Measurements from ENCODE around the gene AZGP1.

DNA sequence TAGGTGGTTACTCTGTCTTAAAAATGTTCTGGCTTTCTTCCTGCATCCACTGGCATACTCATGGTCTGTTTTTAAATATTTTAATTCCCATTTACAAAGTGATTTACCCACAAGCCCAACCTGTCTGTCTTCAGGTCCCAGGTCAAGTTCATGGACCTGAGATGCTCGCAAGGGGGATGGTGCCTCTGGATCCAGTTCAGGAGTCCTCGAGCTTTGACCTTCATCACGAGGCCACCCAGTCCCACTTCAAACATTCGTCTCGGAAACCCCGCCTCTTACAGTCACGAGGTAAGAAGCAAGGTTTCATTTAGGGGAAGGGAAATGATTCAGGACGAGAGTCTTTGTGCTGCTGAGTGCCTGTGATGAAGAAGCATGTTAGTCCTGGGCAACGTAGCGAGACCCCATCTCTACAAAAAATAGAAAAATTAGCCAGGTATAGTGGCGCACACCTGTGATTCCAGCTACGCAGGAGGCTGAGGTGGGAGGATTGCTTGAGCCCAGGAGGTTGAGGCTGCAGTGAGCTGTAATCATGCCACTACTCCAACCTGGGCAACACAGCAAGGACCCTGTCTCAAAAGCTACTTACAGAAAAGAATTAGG, 48.3 kb upstream of the AZGP1 start:
- TF ChIP-seq, protein P1, sequence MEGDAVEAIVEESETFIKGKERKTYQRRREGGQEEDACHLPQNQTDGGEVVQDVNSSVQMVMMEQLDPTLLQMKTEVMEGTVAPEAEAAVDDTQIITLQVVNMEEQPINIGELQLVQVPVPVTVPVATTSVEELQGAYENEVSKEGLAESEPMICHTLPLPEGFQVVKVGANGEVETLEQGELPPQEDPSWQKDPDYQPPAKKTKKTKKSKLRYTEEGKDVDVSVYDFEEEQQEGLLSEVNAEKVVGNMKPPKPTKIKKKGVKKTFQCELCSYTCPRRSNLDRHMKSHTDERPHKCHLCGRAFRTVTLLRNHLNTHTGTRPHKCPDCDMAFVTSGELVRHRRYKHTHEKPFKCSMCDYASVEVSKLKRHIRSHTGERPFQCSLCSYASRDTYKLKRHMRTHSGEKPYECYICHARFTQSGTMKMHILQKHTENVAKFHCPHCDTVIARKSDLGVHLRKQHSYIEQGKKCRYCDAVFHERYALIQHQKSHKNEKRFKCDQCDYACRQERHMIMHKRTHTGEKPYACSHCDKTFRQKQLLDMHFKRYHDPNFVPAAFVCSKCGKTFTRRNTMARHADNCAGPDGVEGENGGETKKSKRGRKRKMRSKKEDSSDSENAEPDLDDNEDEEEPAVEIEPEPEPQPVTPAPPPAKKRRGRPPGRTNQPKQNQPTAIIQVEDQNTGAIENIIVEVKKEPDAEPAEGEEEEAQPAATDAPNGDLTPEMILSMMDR (conservative IDR thresholded peaks at IDR 0.05; ENCODE audit: low read depth, low read length) = no peak
- no peak for TF ChIP-seq EZH2 (IDR thresholded peaks at IDR 0.05; ENCODE audit: borderline replicate concordance, low read depth, low read length, poor library complexity, severe bottlenecking)

All from A673 (cell line).